ENCODE data around the gene GNAI1.

The GNAI1 gene

DNA sequence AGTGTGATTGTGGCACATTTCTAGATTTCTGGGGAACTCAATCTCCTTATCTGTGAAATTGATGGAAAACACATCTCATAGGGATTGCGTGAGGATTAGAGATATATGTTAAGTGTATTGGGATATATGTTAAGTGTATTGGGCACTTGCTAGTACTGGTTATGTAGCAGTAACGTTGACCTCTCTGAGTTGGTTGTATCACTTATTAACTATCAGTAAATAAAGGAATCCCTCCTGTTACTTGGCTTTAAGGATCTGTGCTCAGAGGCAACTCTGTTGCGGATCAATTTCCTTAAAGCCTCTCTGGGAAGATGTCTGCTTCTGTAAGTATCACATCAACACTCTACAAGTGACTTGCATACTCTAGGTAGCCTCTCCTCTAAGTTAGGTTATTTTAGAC is 25.2 kb downstream of the GNAI1 start:
- no peak for TF ChIP-seq ZNF274 (IDR thresholded peaks at IDR 0.05; ENCODE audit: low read depth, low read length)
- H3K4me3 ChIP-seq (ENCODE audit: low read length): no peak overlapping the region

DNA sequence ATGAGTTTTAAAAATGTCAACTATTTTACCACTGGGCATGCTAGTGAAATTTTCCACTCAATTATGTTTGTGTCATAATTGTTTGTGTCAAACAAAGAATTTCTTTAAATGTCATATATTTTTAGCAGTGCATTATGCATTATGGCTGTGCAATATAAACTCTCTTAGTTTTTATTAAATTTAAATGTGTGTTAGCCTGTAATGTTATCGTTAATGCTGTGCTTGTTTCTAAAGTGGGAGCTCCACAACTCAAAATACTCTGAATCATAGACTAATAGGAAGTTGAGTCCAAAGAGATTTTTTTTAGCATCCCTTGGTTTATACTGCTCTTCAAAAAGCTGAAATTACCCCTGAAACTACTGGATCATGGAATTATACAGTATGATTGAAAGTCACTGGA is 26.8 kb downstream of the GNAI1 start:
- TF ChIP-seq ZNF274 (IDR thresholded peaks at IDR 0.05; ENCODE audit: low read depth, low read length): no peak
- no peak overlapping the region for H3K4me3 ChIP-seq (ENCODE audit: low read length)

DNA sequence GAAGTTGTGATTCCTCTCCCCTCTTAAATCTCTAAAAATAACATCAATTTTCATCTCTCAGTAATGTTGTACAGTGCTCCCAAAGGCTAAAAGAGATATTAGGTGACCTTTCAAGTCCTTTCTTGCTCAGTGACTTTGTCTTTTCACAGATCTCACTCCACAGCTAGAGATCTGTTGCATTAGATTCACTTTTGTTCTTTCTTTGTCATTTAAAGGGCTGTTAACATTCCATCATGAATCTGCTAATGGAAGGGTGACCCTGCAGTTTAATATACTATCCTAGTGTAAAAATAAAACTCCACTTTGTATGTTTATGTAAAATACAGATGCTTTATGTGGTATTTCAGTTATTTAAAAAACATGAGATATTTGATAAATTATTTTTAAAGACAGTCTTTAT is 30.5 kb downstream of the GNAI1 start:
- TF ChIP-seq ZNF274 (IDR thresholded peaks at IDR 0.05; ENCODE audit: low read depth, low read length): no peak
- H3K4me3 ChIP-seq (ENCODE audit: low read length): no peak overlapping the region

DNA sequence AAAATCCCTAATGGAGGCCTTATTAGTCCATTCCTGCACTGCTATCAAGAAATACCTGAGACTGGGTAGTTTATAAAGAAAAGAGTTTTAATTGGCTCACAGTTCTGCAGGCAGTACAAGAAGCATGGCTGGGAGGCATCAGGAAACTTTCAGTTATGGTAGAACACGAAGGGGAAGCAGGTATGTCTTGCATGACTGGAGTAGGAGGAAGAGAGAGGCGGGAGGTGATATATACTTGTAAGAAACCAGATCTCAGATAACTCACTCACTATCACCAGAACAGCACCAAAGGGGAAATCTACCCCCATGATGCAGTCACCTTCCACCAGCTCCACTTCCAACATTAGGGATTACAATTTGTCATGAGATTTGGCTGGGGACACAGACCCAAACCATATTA is 35.8 kb downstream of the GNAI1 start:
- H3K4me3 ChIP-seq (ENCODE audit: low read length): no peak overlapping the region
- no peak for TF ChIP-seq ZNF274 (IDR thresholded peaks at IDR 0.05; ENCODE audit: low read depth, low read length)

DNA sequence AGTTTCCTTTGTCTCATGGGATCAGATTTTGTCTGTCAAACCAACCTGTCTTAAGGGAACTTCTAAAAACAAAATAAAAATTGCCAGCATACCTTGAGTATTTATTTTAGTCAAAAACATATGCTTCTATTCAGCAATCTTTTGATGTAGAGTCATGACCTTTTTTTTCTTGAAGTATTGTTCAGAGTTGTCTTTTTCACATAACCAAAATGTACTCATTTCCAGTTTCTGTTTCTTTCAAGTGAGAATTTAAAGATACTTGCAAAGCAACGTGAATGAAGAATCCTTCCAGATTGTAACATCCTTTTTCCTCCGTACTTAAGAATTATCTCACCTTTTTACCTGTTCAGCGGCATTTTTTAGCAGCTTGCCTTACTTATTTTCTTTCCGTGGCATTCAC is 37.8 kb downstream of the GNAI1 start:
- H3K4me3 ChIP-seq (ENCODE audit: low read length): no peak overlapping the region
- TF ChIP-seq ZNF274 (IDR thresholded peaks at IDR 0.05; ENCODE audit: low read depth, low read length): no peak

DNA sequence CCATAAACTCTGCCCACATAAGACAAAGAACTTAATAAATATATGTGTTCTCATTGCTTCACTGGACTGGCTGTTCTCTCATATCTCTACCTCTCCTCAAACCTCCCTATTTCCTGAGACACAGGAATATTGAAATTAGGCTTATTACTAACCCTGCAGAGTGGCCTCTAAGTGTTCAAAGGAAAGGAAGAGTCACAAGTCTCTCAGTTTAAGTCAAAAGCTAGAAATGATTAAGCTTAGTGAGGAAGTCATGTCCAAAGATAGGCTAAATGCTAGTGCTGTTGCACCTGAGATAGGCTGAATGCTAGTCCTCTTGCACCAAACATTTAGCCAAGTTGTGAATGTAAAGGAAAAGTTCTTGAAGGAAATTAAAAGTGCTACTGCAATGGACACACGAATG is 41.1 kb downstream of the GNAI1 start:
- H3K4me3 ChIP-seq (ENCODE audit: low read length): no peak overlapping the region
- no peak for TF ChIP-seq ZNF274 (IDR thresholded peaks at IDR 0.05; ENCODE audit: low read depth, low read length)

DNA sequence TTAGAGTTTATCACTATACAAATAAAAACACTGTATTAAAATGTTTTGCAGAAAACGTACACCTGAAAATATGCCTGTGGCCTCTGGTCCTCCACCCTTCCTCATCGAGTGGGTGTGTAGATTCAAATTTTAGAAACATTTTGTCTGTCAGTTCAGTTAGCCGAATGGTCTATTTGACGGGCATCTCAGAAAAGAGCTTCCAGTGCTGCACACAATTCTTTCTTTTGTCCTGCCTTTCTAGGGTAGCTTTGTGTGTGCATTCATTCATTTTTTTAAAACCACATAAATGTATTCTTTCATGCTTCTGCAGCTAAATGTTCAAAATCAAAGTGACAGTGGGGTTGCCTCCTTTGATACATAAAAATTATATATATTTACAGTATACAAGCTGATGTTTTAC is 46.8 kb downstream of the GNAI1 start:
- no peak overlapping the region for H3K4me3 ChIP-seq (ENCODE audit: low read length)
- TF ChIP-seq ZNF274 (IDR thresholded peaks at IDR 0.05; ENCODE audit: low read depth, low read length): no peak

DNA sequence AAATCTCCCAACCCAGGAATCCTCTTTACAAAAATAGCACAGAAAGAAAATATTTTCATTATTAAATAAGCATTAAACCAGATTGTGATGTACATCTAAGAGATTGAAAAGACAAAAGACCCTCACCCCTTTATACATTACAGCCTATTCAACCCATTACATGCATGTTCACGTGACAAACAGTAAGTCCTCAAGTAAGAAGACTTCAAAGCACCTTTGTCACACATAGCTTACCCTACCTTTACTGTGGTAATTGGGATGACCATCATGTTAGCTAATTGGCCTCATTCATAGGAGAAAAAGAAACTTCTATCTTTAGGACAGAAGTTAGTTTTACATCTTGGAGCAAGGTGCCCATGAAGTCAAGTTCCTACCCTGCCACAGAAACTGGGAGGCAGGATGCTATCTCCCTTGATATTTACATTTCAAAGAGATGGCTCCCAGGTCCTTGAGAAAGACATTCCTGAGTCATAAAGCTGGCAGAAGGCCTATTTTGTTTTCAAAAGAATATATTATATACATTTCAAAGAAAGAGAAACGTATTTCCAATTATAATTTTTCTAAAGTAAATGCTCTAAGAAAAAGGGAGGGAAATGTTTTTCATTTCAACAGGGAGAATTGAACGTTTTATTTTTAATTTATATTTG is 48.1 kb downstream of the GNAI1 start:
- no peak overlapping the region for H3K4me3 ChIP-seq (ENCODE audit: low read length)
- no peak for TF ChIP-seq ZNF274 (IDR thresholded peaks at IDR 0.05; ENCODE audit: low read depth, low read length)

DNA sequence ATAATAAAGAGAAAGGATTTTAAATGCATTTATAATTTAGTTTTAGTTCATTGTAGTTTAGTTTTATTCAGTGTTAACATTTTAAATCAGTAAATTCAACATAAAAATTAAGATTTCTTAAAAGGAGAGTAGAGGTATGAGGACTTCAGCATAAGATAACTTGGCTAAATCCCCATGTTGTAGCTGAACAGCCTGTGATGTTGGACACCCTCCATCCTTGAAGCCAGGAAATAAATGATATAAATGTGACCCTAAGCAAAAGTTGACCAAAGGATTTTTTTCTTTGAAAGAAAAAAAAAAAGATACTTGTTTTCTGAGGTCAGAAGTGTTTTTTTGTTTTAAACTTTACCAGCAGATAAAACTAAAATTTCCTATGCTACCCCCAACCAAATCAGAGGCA is 48.7 kb downstream of the GNAI1 start:
- no peak for TF ChIP-seq ZNF274 (IDR thresholded peaks at IDR 0.05; ENCODE audit: low read depth, low read length)
- no peak overlapping the region for H3K4me3 ChIP-seq (ENCODE audit: low read length)

DNA sequence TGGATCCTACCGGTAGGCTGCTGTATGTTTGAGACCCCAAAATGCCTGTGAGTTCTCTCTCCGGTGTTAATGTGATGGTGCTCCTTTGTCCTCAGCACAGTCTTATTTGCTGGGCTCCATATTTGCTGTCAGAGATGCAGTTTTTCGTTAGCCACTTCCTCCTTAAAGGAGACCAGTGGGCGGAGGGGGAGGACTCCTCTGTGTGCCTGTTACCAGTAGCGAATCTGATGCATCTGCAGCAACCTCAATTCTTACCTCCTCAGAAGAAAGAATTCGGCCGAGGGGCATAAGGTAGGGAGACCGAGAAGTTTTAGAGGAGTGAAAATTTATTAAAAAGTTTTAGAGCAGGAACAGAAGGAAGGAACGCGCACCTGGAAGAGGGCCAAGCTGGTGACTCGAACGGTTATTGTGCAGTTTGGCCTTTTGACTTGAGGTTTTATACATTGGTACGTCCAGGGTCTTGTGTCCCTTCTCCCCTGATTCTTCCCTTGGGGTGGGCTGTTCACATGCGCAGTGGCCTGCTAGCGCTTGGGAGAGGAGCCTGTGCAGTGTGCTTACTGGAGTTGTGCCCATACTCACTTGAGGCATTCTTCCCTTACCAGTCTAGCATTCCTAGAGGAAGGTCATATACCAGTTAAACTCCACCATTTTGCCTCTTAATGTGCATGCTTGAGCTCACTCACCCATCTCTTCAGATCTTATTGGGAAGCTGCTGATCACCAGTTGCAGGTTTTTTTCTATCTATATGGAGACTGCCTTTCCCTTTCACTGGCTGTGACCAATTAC is 49.5 kb downstream of the GNAI1 start:
- TF ChIP-seq ZNF274 (IDR thresholded peaks at IDR 0.05; ENCODE audit: low read depth, low read length): no peak
- H3K4me3 ChIP-seq (ENCODE audit: low read length): no peak overlapping the region

DNA sequence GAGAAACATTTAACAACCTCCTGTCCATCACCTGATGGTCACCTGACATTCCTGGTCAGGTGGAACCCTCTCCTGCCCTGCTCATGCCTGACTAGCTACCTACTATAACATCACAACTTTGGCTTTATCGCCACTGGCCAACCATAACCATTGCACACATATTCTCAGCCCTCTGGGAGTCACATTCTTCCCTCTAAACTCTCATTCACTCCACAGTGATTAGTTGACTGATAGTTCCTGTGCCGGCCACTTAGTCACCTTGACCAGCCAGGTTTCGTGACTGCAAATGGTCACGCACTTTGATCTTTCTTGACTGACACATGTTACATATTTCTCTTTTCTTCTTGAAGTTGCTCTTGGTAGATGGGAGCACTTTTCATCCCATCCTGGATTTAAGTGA is 50.1 kb downstream of the GNAI1 start:
- no peak for TF ChIP-seq ZNF274 (IDR thresholded peaks at IDR 0.05; ENCODE audit: low read depth, low read length)
- H3K4me3 ChIP-seq (ENCODE audit: low read length): no peak overlapping the region

DNA sequence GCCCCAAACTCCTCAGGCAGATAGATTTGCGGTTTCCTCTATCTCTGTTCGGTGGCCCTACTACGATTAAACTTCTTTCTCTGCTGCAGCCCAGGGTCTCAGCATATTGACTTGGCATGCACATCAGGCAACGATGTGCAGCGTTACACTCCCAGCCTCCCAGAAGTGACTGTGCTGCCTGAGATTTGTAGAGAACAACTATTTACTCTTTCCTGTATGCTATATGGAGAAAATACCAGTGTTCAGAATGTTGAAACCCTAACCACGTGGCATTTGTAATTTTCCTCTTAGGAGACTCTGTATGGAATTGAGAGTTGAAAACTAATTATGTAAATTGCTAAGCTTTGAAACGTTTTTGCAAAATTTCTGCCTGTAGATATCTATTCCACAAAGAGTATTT is 50.9 kb downstream of the GNAI1 start:
- TF ChIP-seq ZNF274 (IDR thresholded peaks at IDR 0.05; ENCODE audit: low read depth, low read length): no peak

DNA sequence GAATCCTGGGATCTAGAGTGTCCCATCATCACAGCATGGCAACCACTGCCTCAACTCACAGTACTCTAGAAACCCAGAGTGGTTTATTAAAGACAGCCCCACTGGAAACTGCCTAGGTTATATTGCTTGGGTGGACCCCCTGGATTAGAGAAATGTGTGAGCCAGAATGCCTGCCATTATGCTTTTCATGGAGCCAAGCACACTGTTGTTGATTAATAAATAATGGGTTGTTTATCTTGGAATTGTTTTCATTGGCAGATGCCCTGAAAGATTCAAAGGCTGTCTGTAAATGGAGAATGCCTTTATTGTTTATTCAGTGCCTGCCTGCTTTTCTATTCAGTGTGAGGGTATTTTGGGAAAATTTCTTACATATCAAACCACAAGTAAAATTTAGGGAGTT is 52.1 kb downstream of the GNAI1 start:
- H3K4me3 ChIP-seq (ENCODE audit: low read length): no peak overlapping the region
- no peak for TF ChIP-seq ZNF274 (IDR thresholded peaks at IDR 0.05; ENCODE audit: low read depth, low read length)

More for the DNA sequence above, 50.9 kb downstream of the GNAI1 start:
- no peak overlapping the region for H3K4me3 ChIP-seq (ENCODE audit: low read length)

DNA sequence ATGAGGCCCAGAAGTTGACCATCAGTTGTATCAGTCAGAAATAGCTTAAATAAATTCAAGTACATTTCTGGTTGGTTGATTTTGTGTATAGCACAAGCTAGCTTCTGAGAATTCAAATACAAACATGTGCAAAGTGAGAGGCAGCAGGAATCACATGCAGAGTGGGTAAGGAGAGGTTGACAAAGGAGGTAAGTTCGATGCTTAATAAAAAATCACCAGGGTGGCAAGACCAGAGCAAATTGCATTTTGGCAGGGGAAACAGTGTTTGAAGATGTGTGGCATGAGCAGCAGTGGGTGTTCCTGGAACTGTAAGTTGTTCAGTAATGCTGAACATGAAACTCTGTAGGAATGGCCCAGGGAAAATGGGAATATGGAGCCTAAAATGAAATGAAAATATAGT is 52.6 kb downstream of the GNAI1 start:
- TF ChIP-seq ZNF274 (IDR thresholded peaks at IDR 0.05; ENCODE audit: low read depth, low read length): no peak

DNA sequence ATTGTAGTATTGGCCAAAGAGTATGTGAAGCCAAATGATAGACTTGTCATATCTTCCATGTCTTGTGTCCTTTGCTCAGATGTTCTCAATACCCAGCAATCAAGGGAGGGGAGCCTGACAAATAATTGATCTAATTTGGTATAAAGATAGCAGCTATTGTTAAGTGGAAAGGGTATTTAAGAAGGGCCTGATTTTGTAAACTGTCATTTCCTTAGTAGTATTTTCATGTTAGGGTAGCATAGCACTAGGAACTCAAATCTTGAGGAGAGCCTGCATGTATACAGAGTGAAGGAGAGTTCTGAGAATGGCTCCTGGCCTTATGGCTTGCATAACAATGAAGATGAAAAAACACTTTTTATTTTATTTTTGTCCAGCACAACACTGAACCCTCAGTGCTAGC is 53.1 kb downstream of the GNAI1 start:
- no peak overlapping the region for H3K4me3 ChIP-seq (ENCODE audit: low read length)
- TF ChIP-seq ZNF274 (IDR thresholded peaks at IDR 0.05; ENCODE audit: low read depth, low read length): no peak

More for the DNA sequence above, 52.6 kb downstream of the GNAI1 start:
- H3K4me3 ChIP-seq (ENCODE audit: low read length): no peak overlapping the region

Data from GM08714 (cell line).